Right lobe of liver (tissue), 6 donors: ENCODE measurements around the gene TGM6. TPM values are rescaled to one million over a fixed set of nuclear protein-coding genes. Genes with fewer than 3 reads are reported as not detected.

Experiments used
- ATAC-seq, 4 donors: fragments of 200-7000 bp; cut with Tn5 transposase; one replicate each; pipeline ENCODE4 v1.9.1; 2020; ENCODE audit warnings: mild to moderate bottlenecking in 4 of 4, moderate library complexity in 4 of 4
- DNase-seq, 3 donors: peaks; one replicate each; pipeline ENCODE4 v3.0.0-alpha.2; 2020
- H3K27ac ChIP-seq, 3 donors: fragments of 200-600 bp; one replicate each; pipeline ENCODE4 v1.8.0; 2022
- H3K27me3 ChIP-seq, 2 donors: fragments of 200-600 bp; one replicate each; pipeline ENCODE4 v1.8.0; 2022
- H3K36me3 ChIP-seq, 4 donors: fragments of 200-600 bp; sonication (generic) in 1 of 4; one replicate each; pipeline versions ENCODE4 v1.5.1 to v1.8.0; 2017 to 2022; ENCODE audit warnings: control low read depth in 1 of 4
- H3K4me1 ChIP-seq, 4 donors: fragments of 200-600 bp; sonication (generic) in 1 of 4; one replicate each; pipeline versions ENCODE4 v1.5.1 to v1.8.0; 2017 to 2022; ENCODE audit warnings: control low read depth in 1 of 4
- H3K4me3 ChIP-seq, 3 donors: fragments of 200-600 bp; one replicate each; pipeline ENCODE4 v1.8.0; 2022
- H3K9me3 ChIP-seq, 4 donors: fragments of 200-600 bp; sonication (generic) in 1 of 4; one replicate each; pipeline versions ENCODE4 v1.5.1 to v1.8.0; 2017 to 2022; ENCODE audit warnings: control low read depth in 1 of 4
- POLR2A ChIP-seq: fragments of 450-650 bp; IDR thresholded peaks from one replicate; pipeline ENCODE4 v1.6.1; 2017; ENCODE audit warnings: antibody characterized with exemption, mild to moderate bottlenecking
- WGBS: methylation state at CpG from one replicate; pipeline ENCODE4 v1.1.6; 2018; ENCODE audit warnings: low coverage, low lambda C conversion rate; ENCODE audit not compliant: insufficient coverage; ENCODE audit errors: missing lambda C conversion rate; 5-methylcytosine and 5-hydroxymethylcytosine counted together
- intact Hi-C, 2 donors: fragments of 100-400 bp; cut with DNase I; formaldehyde crosslinking; loops; one replicate each; pipeline versions ENCODE4 v1.11.2 to v1.14.1; 2022
- total RNA-seq, 6 experiments: library from RNA; depleted of rRNA in 2 of 6; stranded (reverse); fragments of >200 nt in 2 of 6; fragmentation: NEBNext Ultra II Directional in 3 of 6; extraction: Animal tissue kit (Norgen Biotek cat#: 25700) in 3 of 6; gene quantifications; one replicate each; pipeline versions ENCODE4 v1.1.0 to v1.2.4, GENCODE V29; 2016 to 2023
- TF ChIP-seq, protein P1 (sequence below), 4 donors: fragments of 200-600 bp in 3 of 4; fragments of 450-650 bp in 1 of 4; IDR thresholded peaks; one replicate each; pipeline versions ENCODE4 v1.5.1 to v1.8.0; 2016 to 2022; ENCODE audit warnings: antibody characterized with exemption in 4 of 4, mild to moderate bottlenecking in 2 of 4
- donor health status: DM: no; HTN: yes; CAD: no.
- donor health status: DM: no; HTN: no; CAD: no.
- donor health status: DM: no; HTN: no; CAD: no.
- donor health status: DM: no; HTN: yes; CAD: no.
- donor health status: DM: no; HTN: yes; CAD: no.

The TGM6 gene
- total RNA-seq, 6 experiments from 2014 or later, result not detected

DNA sequence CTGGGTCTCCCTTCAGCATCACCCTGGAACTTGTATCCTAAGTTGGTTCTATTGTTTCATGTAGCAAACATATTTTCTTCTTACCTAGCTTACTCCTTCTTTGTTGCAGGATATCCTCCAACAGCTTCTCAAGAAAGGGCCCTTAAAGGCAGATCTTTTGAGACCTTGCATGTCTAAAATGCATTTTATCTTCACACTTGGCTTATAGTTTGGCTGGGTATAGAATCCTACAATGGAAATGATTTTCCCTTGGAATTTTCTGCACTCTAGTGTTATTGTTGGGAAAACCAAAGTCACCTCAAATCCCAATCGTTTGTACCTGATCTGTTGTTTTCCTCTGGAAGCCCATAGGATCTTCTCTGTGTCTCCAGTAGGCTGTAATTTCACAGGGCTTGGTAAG, 12.1 kb upstream of the TGM6 start:
- TF ChIP-seq, protein P1, sequence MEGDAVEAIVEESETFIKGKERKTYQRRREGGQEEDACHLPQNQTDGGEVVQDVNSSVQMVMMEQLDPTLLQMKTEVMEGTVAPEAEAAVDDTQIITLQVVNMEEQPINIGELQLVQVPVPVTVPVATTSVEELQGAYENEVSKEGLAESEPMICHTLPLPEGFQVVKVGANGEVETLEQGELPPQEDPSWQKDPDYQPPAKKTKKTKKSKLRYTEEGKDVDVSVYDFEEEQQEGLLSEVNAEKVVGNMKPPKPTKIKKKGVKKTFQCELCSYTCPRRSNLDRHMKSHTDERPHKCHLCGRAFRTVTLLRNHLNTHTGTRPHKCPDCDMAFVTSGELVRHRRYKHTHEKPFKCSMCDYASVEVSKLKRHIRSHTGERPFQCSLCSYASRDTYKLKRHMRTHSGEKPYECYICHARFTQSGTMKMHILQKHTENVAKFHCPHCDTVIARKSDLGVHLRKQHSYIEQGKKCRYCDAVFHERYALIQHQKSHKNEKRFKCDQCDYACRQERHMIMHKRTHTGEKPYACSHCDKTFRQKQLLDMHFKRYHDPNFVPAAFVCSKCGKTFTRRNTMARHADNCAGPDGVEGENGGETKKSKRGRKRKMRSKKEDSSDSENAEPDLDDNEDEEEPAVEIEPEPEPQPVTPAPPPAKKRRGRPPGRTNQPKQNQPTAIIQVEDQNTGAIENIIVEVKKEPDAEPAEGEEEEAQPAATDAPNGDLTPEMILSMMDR (IDR thresholded peaks at IDR 0.05), result no peak
- TF ChIP-seq POLR2A, result no peak
- Histone ChIP-seq H3K4me1 (no peaks in the 10 kb centered on the region), H3K27me3 (no peaks in the 10 kb centered on the region), H3K27ac (no peak overlapping the region), H3K9me3 (no peaks in the 10 kb centered on the region), H3K36me3 (no peaks in the 10 kb centered on the region), H3K4me3 (no peak overlapping the region)
- intact Hi-C loops, result no loop called here
- ATAC-seq (no peak), DNase-seq (no peak)
- 9% methylated on average over 1 of the region's 1 CpG for WGBS

- H3K4me3 ChIP-seq, result no peak overlapping the region
- no peak overlapping the region for H3K27ac ChIP-seq
- H3K27me3 ChIP-seq, result no peaks in the 10 kb centered on the region
- DNase-seq, result no peak
- no peaks in the 10 kb centered on the region for H3K36me3 ChIP-seq
- H3K4me1 ChIP-seq, result no peaks in the 10 kb centered on the region
- TF ChIP-seq, protein P1 (IDR thresholded peaks at IDR 0.05), result no peak
- no peak for TF ChIP-seq POLR2A
- intact Hi-C loops, result no loop called here
- no peaks in the 10 kb centered on the region for H3K9me3 ChIP-seq
- ATAC-seq, result no peak
These were observed 7.6 kb upstream of the TGM6 start for GRCh38 chr20:2373098-2373497.

DNA sequence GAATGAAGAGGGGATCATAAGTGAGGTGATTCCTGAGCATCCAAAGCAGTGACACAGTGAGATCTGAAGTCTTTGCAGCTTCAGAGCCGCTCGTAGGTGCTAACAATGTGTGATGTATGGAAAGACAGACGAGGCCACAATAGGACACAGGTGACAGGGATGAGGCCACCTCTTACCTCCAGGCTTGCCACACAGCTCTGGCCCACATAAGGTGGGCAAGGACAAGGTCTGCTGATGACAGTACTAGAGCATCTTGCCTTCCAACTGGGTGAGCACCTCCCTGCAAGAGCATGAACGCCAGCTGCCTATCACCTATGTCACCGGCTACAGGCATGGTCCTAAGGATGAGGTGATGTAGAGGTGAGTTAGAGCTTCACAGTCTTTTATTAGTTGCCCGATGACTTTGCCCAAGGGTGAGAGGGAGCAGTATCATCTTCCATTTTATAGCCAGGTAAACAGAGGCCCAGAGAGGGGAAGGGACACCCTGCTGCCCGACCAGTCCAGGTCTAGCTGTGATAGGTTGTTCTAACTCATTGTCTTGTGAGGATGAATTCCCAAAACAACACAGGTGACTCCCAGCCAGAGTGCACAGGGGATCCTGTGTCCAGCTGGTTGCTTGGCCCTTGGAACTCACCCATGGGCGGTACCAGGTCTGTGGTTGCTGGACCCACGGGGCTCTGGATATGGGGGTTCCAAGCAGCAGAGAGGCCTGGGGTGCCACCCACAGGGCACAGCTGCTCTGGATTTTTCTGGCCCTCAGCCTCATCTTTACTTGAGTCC, 6.2 kb upstream of the TGM6 start:
- Histone ChIP-seq H3K36me3 (no peaks in the 10 kb centered on the region), H3K4me1 (no peaks in the 10 kb centered on the region), H3K27ac (no peak overlapping the region), H3K27me3 (no peaks in the 10 kb centered on the region), H3K9me3 (no peaks in the 10 kb centered on the region), H3K4me3 (no peak overlapping the region)
- no peak for DNase-seq
- no peak for TF ChIP-seq POLR2A
- TF ChIP-seq, protein P1 (IDR thresholded peaks at IDR 0.05), result no peak
- WGBS, result 61% methylated on average over 2 of the region's 9 CpGs
- intact Hi-C loops, result no loop called here
- ATAC-seq, result no peak

DNA sequence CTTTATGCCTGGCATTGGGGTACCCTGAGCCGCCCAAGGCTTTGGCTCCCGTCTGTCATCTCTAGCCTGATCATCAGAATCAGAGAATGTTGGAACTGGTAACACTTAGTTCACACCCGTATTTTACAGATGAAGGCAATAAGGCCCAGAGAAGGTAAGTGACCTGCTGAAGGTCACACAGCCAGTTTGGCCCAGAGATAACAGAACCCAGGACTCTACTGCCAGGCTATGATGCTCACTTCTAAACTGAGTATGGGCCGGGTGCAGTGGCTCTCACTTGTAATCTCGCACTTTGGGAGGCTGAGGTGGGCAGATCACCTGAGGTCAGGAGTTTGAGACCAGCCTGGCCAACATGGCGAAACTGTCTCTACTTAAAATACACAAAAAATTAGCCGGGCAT, 1.8 kb upstream of the TGM6 start:
- H3K27me3 ChIP-seq, result no peaks in the 10 kb centered on the region
- no peaks in the 10 kb centered on the region for H3K4me1 ChIP-seq
- H3K27ac ChIP-seq, result no peak overlapping the region
- DNase-seq (no peak), ATAC-seq (no peak)
- no peak overlapping the region for H3K4me3 ChIP-seq
- no peaks in the 10 kb centered on the region for H3K9me3 ChIP-seq
- 80% methylated on average over 6 of the region's 7 CpGs for WGBS
- TF ChIP-seq, protein P1 (IDR thresholded peaks at IDR 0.05), result no peak
- TF ChIP-seq POLR2A, result no peak
- no peaks in the 10 kb centered on the region for H3K36me3 ChIP-seq
- intact Hi-C loops, result no loop called here
